Testis (tissue), 3 donors: ENCODE measurements around the gene ZNF736. TPM values are rescaled to one million over a fixed set of nuclear protein-coding genes. Genes with fewer than 3 reads are reported as not detected.
"Not testable (repeated sequence)": the region's sequence is repeated elsewhere in the genome, so short reads cannot be mapped to it uniquely, and the experiment has no call there.

ENCODE experiments used
- DNase-seq: peaks from one replicate; pipeline ENCODE4 v3.0.0-alpha.2; 2019
- H3K27ac ChIP-seq, 2 donors: fragments of 200-600 bp; sonication (generic); one replicate each; pipeline ENCODE4 v1.5.1; 2019
- H3K27me3 ChIP-seq: fragments of 200-600 bp; sonication (generic); one replicate; pipeline ENCODE4 v1.5.1; 2019
- H3K36me3 ChIP-seq: fragments of 200-600 bp; sonication (generic); one replicate; pipeline ENCODE4 v1.5.1; 2017; ENCODE audit warnings: low read depth; ENCODE audit errors: missing control alignments
- H3K4me1 ChIP-seq: fragments of 200-600 bp; sonication (generic); one replicate; pipeline ENCODE4 v1.5.1; 2019
- H3K4me3 ChIP-seq, 2 donors: fragments of 200-600 bp; sonication (generic); one replicate each; pipeline ENCODE4 v1.5.1; 2017 to 2019
- H3K9me3 ChIP-seq: fragments of 200-600 bp; sonication (generic); one replicate; pipeline ENCODE4 v1.5.1; 2017
- CTCF ChIP-seq, 3 experiments: fragments of 450-650 bp in 2 of 3; fragments of 200-600 bp in 1 of 3; sonication (generic) in 1 of 3; IDR thresholded peaks; one replicate each; pipeline ENCODE4 v1.5.1; 2016 to 2019; ENCODE audit warnings: antibody characterized with exemption in 3 of 3, mild to moderate bottlenecking in 2 of 3, moderate library complexity in 1 of 3
- POLR2A ChIP-seq: fragments of 450-650 bp; IDR thresholded peaks from one replicate; pipeline ENCODE4 v1.6.1; 2017; ENCODE audit warnings: antibody characterized with exemption, mild to moderate bottlenecking, moderate library complexity
- WGBS, 2 donors: methylation state at CpG; one replicate each; pipeline ENCODE4 v1.1.5; 2018; 5-methylcytosine and 5-hydroxymethylcytosine counted together
- intact Hi-C: fragments of 100-400 bp; cut with DNase I; formaldehyde crosslinking; loops from one replicate; pipeline ENCODE4 v1.15.1; 2023; ENCODE audit warnings: low total_unique reads
- polyA plus RNA-seq: library from polyadenylated mRNA; stranded (reverse); fragments of 350-450 nt; fragmentation: Illumina TruSeq; extraction: RNeasy Lipid Tissue Mini Kit (QIAGEN cat#74804); gene quantifications from one replicate; pipeline ENCODE4 v1.2.3, GENCODE V29; 2014; ENCODE audit warnings: low read depth, low replicate concordance; ENCODE audit not compliant: insufficient read depth
- total RNA-seq, 2 donors: library from RNA; depleted of rRNA; stranded (reverse); fragments of >200 nt; gene quantifications; one replicate each; pipeline ENCODE4 v1.2.3, GENCODE V29; 2016

The ZNF736 gene
- total and polyA plus RNA-seq, 3 donors from 2014 or later: 28.8 to 56.3 (median 40.0) TPM

GRCh38 chr7:64312826-64313225 lies 935 bp upstream of the ZNF736 start:
- Histone ChIP-seq H3K4me1 (peaks cover 10% of the 10 kb centered on the region), H3K27me3 (no peaks in the 10 kb centered on the region), H3K36me3 (no peaks in the 10 kb centered on the region), H3K9me3 (no peaks in the 10 kb centered on the region), H3K4me3 (no peak overlapping the region), H3K27ac (no peak overlapping the region)
- intact Hi-C loops: no loop called here
- TF ChIP-seq CTCF (IDR thresholded peaks at IDR 0.05): no peak
- TF ChIP-seq POLR2A: no peak
- DNase-seq: no peak
- WGBS, 2 donors: 19 to 55% methylated on average over 2 of the region's 2 CpGs

GRCh38 chr7:64314566-64314965 lies 805 bp downstream of the ZNF736 start:
- Histone ChIP-seq H3K27ac (peak overlapping the region; percentile 76), H3K27me3 (no peaks in the 10 kb centered on the region), H3K4me3 (peak overlapping the region; percentile 70 to 87), H3K9me3 (no peaks in the 10 kb centered on the region), H3K36me3 (no peaks in the 10 kb centered on the region), H3K4me1 (peaks cover 10% of the 10 kb centered on the region)
- WGBS, 2 donors: 13 to 17% methylated on average over 10 of the region's 10 CpGs
- TF ChIP-seq POLR2A (no peak), CTCF (IDR thresholded peaks at IDR 0.05) (no peak)
- intact Hi-C loops: no loop called here
- peak; percentile 25 for DNase-seq

- H3K4me3 ChIP-seq, intact Hi-C loops: not testable (repeated sequence)
- 35 to 81% methylated on average over 1 of the region's 1 CpG for WGBS, 2 donors
Measured at GRCh38 chr7:64316031-64316742, 2.4 kb downstream of the ZNF736 start.

GRCh38 chr7:64320547-64321513 lies 7.1 kb downstream of the ZNF736 start:
- H3K36me3 ChIP-seq: no peaks in the 10 kb centered on the region
- intact Hi-C loops: no loop called here
- no peak overlapping the region for H3K27ac ChIP-seq
- H3K4me3 ChIP-seq: no peak overlapping the region
- no peaks in the 10 kb centered on the region for H3K27me3 ChIP-seq
- DNase-seq: no peak
- 91 to 92% methylated on average over 3 of the region's 3 CpGs for WGBS, 2 donors
- TF ChIP-seq CTCF (IDR thresholded peaks at IDR 0.05): no peak
- no peak for TF ChIP-seq POLR2A
- H3K9me3 ChIP-seq: no peaks in the 10 kb centered on the region
- no peaks in the 10 kb centered on the region for H3K4me1 ChIP-seq

More at GRCh38 chr7:64316031-64316742, 2.4 kb downstream of the ZNF736 start:
- H3K27ac ChIP-seq, H3K27me3 ChIP-seq, DNase-seq, H3K9me3 ChIP-seq, H3K4me1 ChIP-seq, H3K36me3 ChIP-seq: not testable (repeated sequence)

- H3K4me1 ChIP-seq, H3K27ac ChIP-seq, H3K36me3 ChIP-seq, H3K9me3 ChIP-seq, DNase-seq, intact Hi-C loops, H3K27me3 ChIP-seq, H3K4me3 ChIP-seq: not testable (repeated sequence)
- 96% methylated on average over 3 of the region's 3 CpGs for WGBS, 2 donors
Measured at GRCh38 chr7:64324166-64324565, 10.4 kb downstream of the ZNF736 start.

GRCh38 chr7:64348713-64349210 lies 35.0 kb downstream of the ZNF736 start:
- H3K9me3 ChIP-seq, H3K4me1 ChIP-seq, DNase-seq, H3K4me3 ChIP-seq, intact Hi-C loops, H3K27me3 ChIP-seq, H3K27ac ChIP-seq, H3K36me3 ChIP-seq: not testable (repeated sequence)
- 87 to 95% methylated on average over 3 of the region's 3 CpGs for WGBS, 2 donors
